T follicular helper cell (primary cell): Measurements from ENCODE around the gene CDKN2A.
A peak's percentile ranks its signal among the peaks of the same experiment; 100 is the strongest.

Experiments
- DNase-seq: peaks from one replicate; pipeline ENCODE4 v3.0.0-alpha.2; 2020; ENCODE audit warnings: low read depth

Gene CDKN2A

GRCh38 chr9:22005702-22006606 lies 11.8 kb upstream of the CDKN2A start:
- DNase-seq: no peak

GRCh38 chr9:22005021-22005701 lies 11.0 kb upstream of the CDKN2A start:
- no peak for DNase-seq

DNA sequence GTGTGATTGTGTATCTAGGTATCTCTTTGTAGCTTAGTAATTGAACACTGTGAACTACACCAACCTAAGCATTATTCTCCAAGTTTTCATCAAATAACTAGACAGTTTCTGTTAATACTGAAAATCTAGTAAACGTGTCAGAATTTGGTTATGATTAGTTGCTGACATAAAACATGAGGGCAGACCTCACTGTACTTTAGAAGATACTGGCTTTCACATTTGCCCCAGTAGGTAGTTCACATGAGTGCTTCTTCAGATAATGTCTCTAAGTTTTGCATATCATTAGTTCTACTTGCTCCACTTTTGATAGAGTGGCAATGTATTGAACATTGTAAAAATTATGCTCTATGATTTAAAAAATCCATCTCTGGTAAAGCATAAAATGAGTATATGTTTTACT lies 7.8 kb upstream of the CDKN2A start:
- no peak for DNase-seq

- DNase-seq: no peak
Observed at GRCh38 chr9:21998026-21998425, 3.8 kb upstream of the CDKN2A start.

- DNase-seq: no peak
Observed at GRCh38 chr9:21997480-21997879, 3.3 kb upstream of the CDKN2A start.

DNA sequence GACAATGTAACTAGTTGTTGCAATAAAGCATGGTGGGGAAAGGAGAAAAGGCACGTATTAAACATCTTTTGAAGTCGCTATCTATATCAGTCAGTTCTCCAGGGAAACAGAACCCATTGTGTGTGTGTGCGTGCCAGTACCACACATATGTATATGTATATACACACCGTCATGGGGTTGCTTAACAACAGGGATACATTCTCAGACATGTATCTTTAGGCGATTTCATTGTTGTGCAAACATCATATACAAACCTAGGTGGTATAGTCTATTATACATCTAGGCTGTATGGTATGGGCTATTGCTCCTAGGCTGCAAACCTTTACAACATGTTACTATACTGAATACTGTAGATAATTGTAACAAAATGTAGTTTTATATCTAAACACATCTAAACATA lies 2.7 kb upstream of the CDKN2A start:
- DNase-seq: no peak

GRCh38 chr9:21996438-21996837 lies 2.2 kb upstream of the CDKN2A start:
- DNase-seq: no peak

DNA sequence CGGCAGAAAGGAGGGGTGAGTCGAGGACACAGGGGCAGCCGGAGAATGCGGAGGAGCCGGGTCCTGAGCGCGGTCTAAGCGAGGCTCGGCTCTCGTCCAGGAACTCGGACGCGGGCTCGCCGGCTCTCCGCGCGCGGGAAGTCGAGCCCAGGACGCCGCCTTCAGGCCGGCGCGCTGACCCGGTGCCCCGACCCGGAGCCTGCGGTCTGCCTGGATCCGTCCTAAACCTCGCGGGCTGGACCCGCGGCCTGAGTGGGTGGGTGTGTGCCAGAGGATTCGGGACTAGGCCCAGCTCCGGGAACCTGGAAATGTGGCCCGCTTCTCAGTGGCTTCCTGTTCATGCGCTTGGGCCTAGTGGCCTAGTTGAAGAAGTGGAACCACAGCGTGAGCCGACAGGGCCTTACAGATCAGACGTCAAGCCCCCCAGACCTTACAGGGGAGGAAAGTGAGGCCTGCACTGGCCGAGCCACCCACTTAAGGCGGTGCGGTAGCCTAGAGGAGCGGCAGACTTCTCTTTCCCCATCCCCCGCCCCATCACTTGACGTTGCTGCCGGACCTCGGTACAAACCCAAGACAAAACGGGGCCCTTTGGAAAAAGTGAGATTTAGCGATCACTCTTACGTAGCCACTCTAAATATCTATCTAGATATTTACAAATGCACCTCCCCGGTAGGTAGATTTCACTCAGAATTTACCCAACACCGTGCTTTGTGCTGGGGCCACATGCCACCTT lies 1.6 kb upstream of the CDKN2A start:
- no peak for DNase-seq

GRCh38 chr9:21995006-21995665 lies 944 bp upstream of the CDKN2A start:
- DNase-seq: peak; percentile 63

- DNase-seq: no peak
Observed at GRCh38 chr9:21994556-21995005, 389 bp upstream of the CDKN2A start, which contains the start of gene CDKN2B-AS1. CDKN2B-AS1 (plus strand) TSS chr9:21994791.

DNA sequence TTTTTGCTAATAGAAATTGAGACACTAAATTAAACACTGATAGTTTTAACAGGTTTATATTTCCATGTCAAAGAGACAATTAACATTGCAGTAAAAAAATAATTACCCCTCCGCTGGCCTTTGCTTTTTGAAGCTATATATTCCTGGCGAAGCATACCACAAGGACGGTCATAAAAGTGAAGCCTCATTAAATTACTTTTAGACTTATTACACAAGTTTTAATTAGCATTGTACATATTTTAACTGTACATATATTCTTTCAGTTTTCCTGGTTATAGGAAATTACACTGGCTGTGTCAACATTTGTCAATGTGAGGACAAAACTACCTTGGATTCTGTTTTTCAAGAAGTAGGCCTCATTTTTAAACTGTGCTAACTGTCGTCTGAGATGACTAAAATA lies 1.2 kb downstream of the CDKN2A start:
- DNase-seq: no peak

DNA sequence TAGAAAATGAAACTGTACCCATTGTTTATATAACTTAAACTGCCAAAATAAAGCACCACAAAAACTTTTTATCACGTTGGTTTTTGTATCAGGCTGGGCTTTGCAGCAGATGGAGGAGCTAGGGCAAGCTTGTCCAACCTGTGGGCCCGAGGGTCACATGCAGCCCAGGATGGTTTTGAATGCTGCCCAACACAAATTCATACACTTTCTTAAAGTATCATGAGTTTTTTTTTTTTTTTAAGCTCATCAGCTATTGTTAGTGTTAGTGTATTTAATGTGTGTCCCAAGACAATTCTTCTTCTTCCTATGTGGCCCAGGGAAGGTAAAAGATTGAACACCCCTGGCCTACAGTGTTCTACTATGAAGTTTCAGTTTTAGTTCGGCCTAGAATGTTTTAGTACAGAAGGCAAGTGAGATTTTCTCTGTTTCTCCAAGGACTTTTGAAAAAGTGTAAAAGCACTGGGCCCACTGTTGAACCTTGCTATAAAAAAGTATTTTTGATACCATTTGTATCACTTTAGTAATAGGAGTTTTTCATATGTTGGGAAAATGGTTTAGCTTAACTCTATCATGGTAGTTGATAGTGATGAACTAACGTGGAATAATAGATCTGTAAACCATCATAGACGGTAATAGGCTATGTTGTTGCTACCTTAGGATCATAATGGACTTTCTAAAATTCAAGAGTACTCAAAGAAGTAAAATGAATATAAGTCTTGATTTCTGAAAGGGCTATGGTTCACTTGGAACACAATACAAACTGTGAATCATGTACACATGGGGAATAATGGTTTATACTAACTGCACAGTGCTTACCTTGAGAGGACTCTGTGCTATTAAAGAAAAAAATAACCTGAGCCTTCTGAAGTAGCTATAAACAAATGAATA lies 2.9 kb downstream of the CDKN2A start:
- DNase-seq: no peak

- no peak for DNase-seq
Observed at GRCh38 chr9:21989440-21990189, 4.6 kb downstream of the CDKN2A start.

- no peak for DNase-seq
Observed at GRCh38 chr9:21988056-21988990, 5.9 kb downstream of the CDKN2A start.

GRCh38 chr9:21985964-21986667 lies 8.1 kb downstream of the CDKN2A start:
- no peak for DNase-seq

- DNase-seq: no peak
Observed at GRCh38 chr9:21984101-21984500, 10.1 kb downstream of the CDKN2A start.

DNA sequence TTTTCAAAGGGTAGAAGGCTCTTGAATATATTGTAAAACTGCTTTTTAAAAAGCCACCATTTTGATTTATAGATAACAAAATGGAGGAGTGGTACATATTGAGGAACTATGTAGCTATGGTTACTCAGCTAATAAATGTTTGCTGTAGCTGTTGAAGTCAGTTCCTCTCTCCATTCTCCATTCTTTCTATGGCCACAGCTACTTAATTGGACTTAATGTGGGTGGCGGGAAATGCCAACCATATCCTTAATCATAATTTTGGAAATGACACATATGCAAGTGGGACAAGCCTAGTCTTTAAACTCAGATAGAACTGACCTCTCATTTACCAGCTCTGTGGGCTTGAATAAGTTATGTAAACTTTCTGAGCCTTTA lies 10.6 kb downstream of the CDKN2A start:
- no peak for DNase-seq

DNA sequence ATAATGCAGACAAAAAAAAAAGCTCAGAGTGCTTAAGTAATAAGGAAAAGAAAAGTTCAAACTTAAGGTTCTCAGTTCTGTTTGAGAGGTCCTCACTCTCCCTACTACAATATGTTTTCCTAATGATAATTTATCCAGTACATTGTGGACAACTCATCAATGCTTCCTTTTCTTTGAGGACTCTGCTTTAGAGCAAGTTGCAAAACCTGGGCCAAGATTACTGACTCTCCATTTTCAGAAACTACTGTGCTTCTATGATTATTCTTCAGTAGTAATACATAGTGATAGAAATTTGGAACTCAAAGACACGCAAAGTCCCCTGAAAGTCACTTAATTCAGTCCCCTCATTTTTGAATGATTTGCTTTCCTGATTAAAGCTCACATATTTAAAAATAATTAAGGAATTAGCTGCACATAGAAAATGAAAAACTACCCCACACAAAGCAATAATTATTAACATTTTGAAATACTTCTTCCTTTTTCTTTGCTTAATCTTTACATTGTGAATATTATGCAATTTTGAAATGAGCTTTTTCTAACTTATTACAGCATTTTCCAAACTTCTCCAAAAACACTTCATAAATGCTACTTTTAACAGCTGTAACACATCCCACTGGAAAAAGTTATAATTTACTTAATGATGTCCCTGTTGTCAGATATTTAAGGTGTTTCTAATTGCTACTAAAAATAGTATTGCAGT lies 11.2 kb downstream of the CDKN2A start:
- no peak for DNase-seq
